Neuronal stem cell (in vitro differentiated cells): Measurements from ENCODE around the gene NSF.
"Not testable (repeated sequence)": the region's sequence is repeated elsewhere in the genome, so short reads cannot be mapped to it uniquely, and the experiment has no call there.

Source experiments
- DNase-seq: peaks from one replicate; pipeline ENCODE4 v3.0.0-alpha.2; 2013; ENCODE audit warnings: low spot score
- H2AFZ ChIP-seq: one replicate; pipeline ENCODE4 v1.6.1; 2013; ENCODE audit warnings: mild to moderate bottlenecking, low read length, inconsistent platforms
- H2AK5ac ChIP-seq: 2 replicates; pipeline ENCODE4 v1.6.1; 2013; ENCODE audit warnings: low read depth, mild to moderate bottlenecking, inconsistent platforms, low read length, moderate library complexity, mixed read lengths
- H2BK120ac ChIP-seq: 2 replicates; pipeline ENCODE4 v1.6.1; 2013; ENCODE audit warnings: low read depth, mild to moderate bottlenecking, inconsistent platforms, low read length, moderate library complexity, mixed read lengths
- H2BK12ac ChIP-seq: one replicate; pipeline ENCODE4 v1.6.1; 2013; ENCODE audit warnings: low read length, inconsistent platforms
- H2BK15ac ChIP-seq: 2 replicates; pipeline ENCODE4 v1.6.1; 2013; ENCODE audit warnings: mild to moderate bottlenecking, low read length, inconsistent platforms, mixed read lengths
- H2BK5ac ChIP-seq: one replicate; pipeline ENCODE4 v1.6.1; 2013; ENCODE audit warnings: inconsistent platforms, mild to moderate bottlenecking, low read length, moderate library complexity
- H3K14ac ChIP-seq: one replicate; pipeline ENCODE4 v1.6.1; 2013; ENCODE audit warnings: low read length, inconsistent platforms
- H3K18ac ChIP-seq: 2 replicates; pipeline ENCODE4 v1.6.1; 2013; ENCODE audit warnings: low read length, inconsistent platforms
- H3K23ac ChIP-seq: 2 replicates; pipeline ENCODE4 v1.6.1; 2013; ENCODE audit warnings: low read depth, mild to moderate bottlenecking, mixed read lengths, low read length, inconsistent platforms; ENCODE audit not compliant: poor library complexity
- H3K27ac ChIP-seq: replicated peaks from 3 replicates; pipeline ENCODE4 v1.5.1; 2013; ENCODE audit warnings: low read length, inconsistent platforms
- H3K27me3 ChIP-seq, 3 experiments: 2 replicates each; pipeline ENCODE4 v1.6.1; 2013; ENCODE audit warnings: low read length in 3 of 3, mild to moderate bottlenecking in 2 of 3, inconsistent platforms in 1 of 3, low read depth in 1 of 3, mixed read lengths in 1 of 3, moderate library complexity in 1 of 3; ENCODE audit not compliant: control insufficient read depth in 3 of 3, insufficient read depth in 3 of 3
- H3K36me3 ChIP-seq, 2 donors: replicated peaks in 1 of 2; 2 replicates each; pipeline ENCODE4 v1.6.1; 2013; ENCODE audit warnings: low read length in 2 of 2; ENCODE audit not compliant: control insufficient read depth in 2 of 2, insufficient read depth in 2 of 2
- H3K4ac ChIP-seq: 2 replicates; pipeline ENCODE4 v1.6.1; 2013; ENCODE audit warnings: inconsistent platforms, mild to moderate bottlenecking, low read length, moderate library complexity
- H3K4me1 ChIP-seq, 2 donors: 1 replicate in 1 of 2; 2 replicates in 1 of 2; pipeline ENCODE4 v1.6.1; 2013; ENCODE audit warnings: low read length in 2 of 2, low read depth in 1 of 2; ENCODE audit not compliant: control insufficient read depth in 2 of 2, insufficient read depth in 1 of 2
- H3K4me2 ChIP-seq: one replicate; pipeline ENCODE4 v1.6.1; 2013; ENCODE audit warnings: mild to moderate bottlenecking, low read length, inconsistent platforms; ENCODE audit not compliant: insufficient read depth, poor library complexity, severe bottlenecking
- H3K4me3 ChIP-seq, 2 donors: 2 replicates each; pipeline ENCODE4 v1.5.1; 2013; ENCODE audit warnings: low read length in 2 of 2, mild to moderate bottlenecking in 2 of 2, inconsistent platforms in 1 of 2, moderate library complexity in 1 of 2
- H3K79me1 ChIP-seq: one replicate; pipeline ENCODE4 v1.6.1; 2013; ENCODE audit warnings: low read depth, mild to moderate bottlenecking, inconsistent platforms, low read length, moderate library complexity
- H3K9ac ChIP-seq: one replicate; pipeline ENCODE4 v1.6.1; 2013; ENCODE audit warnings: mild to moderate bottlenecking, low read depth, low read length, inconsistent platforms; ENCODE audit not compliant: poor library complexity
- H3K9me3 ChIP-seq, 2 donors: replicated peaks in 1 of 2; 2 replicates each; pipeline versions ENCODE3 to v1.6.1; 2013; ENCODE audit warnings: low read length in 2 of 2, mild to moderate bottlenecking in 2 of 2, inconsistent platforms in 1 of 2, low read depth in 1 of 2, mixed read lengths in 1 of 2, moderate library complexity in 1 of 2; ENCODE audit not compliant: control insufficient read depth in 2 of 2, insufficient read depth in 1 of 2
- H4K8ac ChIP-seq: one replicate; pipeline ENCODE4 v1.6.1; 2013; ENCODE audit warnings: low read depth, mild to moderate bottlenecking, inconsistent platforms, low read length, moderate library complexity
- H4K91ac ChIP-seq: one replicate; pipeline ENCODE4 v1.6.1; 2013; ENCODE audit warnings: low read length, low read depth, mild to moderate bottlenecking, inconsistent platforms; ENCODE audit not compliant: poor library complexity
- whole genome bisulfite sequencing, 2 donors: extraction: QIAGEN DNeasy Blood & Tissue Kit; methylation state at CpG; one replicate each; pipeline ENCODE4 v1.1.7; 2013; ENCODE audit warnings: missing lambda C conversion rate in 2 of 2, mixed read lengths in 1 of 2; ENCODE audit not compliant: insufficient read length in 2 of 2, insufficient replicate concordance in 1 of 2; ENCODE audit errors: extremely low coverage in 2 of 2; 5-methylcytosine and 5-hydroxymethylcytosine counted together

The NSF gene

DNA sequence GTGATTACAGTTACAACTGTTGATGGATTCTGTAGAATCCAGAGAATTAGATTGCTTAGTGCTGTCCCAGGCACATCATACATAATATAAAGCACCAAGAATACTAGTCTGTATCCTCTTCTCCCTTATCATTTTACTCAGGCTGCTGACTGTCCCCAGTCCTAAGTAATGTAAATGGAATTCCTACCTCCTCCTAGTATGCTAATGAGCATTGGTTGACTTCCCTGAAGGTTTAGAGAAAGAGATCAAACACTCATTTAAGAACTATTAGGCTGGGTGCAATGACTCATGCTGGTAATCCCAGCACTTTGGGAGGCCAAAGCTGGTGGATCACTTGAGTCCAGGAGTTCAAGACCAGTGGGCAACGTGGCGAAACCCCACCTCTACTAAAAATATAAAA, 37.0 kb downstream of the NSF start:
- H3K9ac ChIP-seq, H3K27me3 ChIP-seq, H3K9me3 ChIP-seq, H3K23ac ChIP-seq, H3K4ac ChIP-seq, H3K4me2 ChIP-seq, H4K8ac ChIP-seq, H2AK5ac ChIP-seq, H3K4me3 ChIP-seq, H3K79me1 ChIP-seq, H2BK15ac ChIP-seq, H3K27ac ChIP-seq, H3K14ac ChIP-seq, H2AFZ ChIP-seq, H2BK120ac ChIP-seq, H2BK5ac ChIP-seq, H3K36me3 ChIP-seq, H3K4me1 ChIP-seq, H3K18ac ChIP-seq, DNase-seq, H2BK12ac ChIP-seq, H4K91ac ChIP-seq: not testable (repeated sequence)
- whole genome bisulfite sequencing, 2 donors: no CpG with 5 or more reads among the region's 2 CpGs

DNA sequence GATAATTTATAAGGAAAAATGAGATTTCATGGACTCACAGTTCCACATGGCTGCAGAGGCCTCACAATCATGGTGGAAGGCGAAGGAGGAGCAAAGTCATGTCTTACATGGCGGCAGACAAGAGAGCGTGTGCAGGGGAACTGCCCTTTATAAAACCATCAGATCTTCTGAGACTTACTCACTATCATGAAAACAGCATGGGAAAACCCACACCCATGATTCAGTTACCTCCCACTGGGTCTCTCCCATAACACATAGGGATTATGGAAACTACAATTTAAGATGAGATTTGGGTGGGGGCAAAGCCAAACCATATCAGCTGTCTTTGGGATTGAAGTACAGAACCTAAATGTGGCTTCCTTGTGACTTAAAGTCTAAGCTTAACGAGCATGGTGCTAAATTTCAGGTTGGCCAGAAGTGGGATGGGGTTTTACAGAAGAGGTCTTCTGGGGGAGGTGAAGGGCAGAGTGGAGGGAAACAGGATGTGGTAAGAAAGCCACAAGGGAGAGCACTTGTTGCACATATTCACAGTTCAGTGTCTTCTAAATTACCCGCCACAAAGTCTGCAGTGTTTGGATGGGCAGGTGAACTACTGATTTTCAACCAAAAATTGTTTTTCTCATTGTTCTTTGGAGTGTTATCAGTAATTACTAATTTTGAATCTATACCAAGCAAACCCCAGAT, 38.4 kb downstream of the NSF start:
- not testable (repeated sequence) for H4K91ac ChIP-seq, H3K9ac ChIP-seq, H3K27me3 ChIP-seq, H2BK12ac ChIP-seq, H4K8ac ChIP-seq, H2BK15ac ChIP-seq, H2BK120ac ChIP-seq, H3K4me3 ChIP-seq, DNase-seq, H2AK5ac ChIP-seq, H3K27ac ChIP-seq, H2BK5ac ChIP-seq, H3K9me3 ChIP-seq, H3K23ac ChIP-seq, H3K18ac ChIP-seq, H2AFZ ChIP-seq, H3K4ac ChIP-seq, H3K79me1 ChIP-seq, H3K36me3 ChIP-seq, H3K4me2 ChIP-seq, H3K4me1 ChIP-seq, H3K14ac ChIP-seq
- WGBS, 2 donors: no CpG with 5 or more reads among the region's 5 CpGs

DNA sequence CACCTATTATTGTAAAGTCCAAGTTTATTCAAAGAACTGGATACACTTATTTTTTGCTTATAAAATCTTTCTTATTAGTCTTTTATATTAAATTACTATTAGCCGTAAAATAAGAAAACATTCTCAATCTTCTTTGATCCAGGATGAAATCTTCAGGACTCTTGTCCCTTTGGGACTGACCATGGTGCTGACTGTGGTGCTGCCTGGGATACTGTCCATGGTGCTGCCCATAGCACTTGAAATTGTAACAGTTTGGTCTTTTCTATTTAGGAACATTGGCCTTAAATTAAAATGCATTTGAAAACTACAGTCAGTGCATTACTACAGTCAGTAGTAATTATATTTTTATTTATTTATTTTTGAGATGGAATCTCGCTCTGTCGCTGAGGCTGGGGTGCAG, 41.7 kb downstream of the NSF start:
- not testable (repeated sequence) for H3K9ac ChIP-seq, H3K4me2 ChIP-seq, H2AFZ ChIP-seq, H2BK15ac ChIP-seq, H2AK5ac ChIP-seq, H3K14ac ChIP-seq, H4K8ac ChIP-seq, H3K4me1 ChIP-seq, H2BK5ac ChIP-seq, H3K23ac ChIP-seq, H3K9me3 ChIP-seq, H3K4me3 ChIP-seq, H4K91ac ChIP-seq, H3K4ac ChIP-seq, H3K79me1 ChIP-seq, H2BK120ac ChIP-seq, DNase-seq, H3K36me3 ChIP-seq, H3K27me3 ChIP-seq, H3K18ac ChIP-seq, H2BK12ac ChIP-seq, H3K27ac ChIP-seq
- no CpG with 5 or more reads among the region's 3 CpGs for WGBS, 2 donors

DNA sequence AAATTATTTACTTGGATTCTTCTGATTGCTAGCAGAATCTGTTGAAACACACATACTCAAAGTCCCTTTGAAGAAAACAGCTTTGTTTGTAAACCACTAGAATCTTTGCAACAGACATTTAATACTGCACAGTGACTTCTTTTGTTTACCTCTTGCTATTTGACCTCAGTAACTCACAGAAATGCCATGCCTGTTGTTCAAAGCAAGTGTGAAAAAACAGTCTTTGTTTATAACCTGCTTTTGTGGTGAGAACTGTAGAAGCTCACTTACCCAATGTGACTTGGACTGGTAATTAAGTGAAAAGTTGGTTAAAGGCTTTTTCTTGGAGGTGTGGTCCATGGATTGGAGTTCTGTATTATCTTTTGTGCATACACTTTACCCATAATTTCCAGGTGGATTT, 44.4 kb downstream of the NSF start:
- H2BK15ac ChIP-seq: not testable (repeated sequence)

More for the DNA sequence above, 44.4 kb downstream of the NSF start:
- not testable (repeated sequence) for H3K27ac ChIP-seq, H3K9ac ChIP-seq, H2BK120ac ChIP-seq, H3K9me3 ChIP-seq, H2BK12ac ChIP-seq, H3K14ac ChIP-seq, H3K18ac ChIP-seq, H3K4me2 ChIP-seq, DNase-seq, H3K4ac ChIP-seq, H2AFZ ChIP-seq, H3K79me1 ChIP-seq, H3K4me3 ChIP-seq, H3K23ac ChIP-seq, H3K27me3 ChIP-seq, H2AK5ac ChIP-seq, H2BK5ac ChIP-seq, H4K91ac ChIP-seq, H3K4me1 ChIP-seq, H4K8ac ChIP-seq, H3K36me3 ChIP-seq
